H9 (cell line): ENCODE data around the gene AGBL4. TPM values are rescaled to one million over a fixed set of nuclear protein-coding genes. Genes with fewer than 3 reads are reported as not detected.

Source experiments
- DNase-seq: peaks from one replicate; pipeline ENCODE4 v3.0.0-alpha.2; 2017
- H2AFZ ChIP-seq: one replicate; pipeline ENCODE4 v1.6.1; 2013; ENCODE audit warnings: mild to moderate bottlenecking, low read length, control low read depth, moderate library complexity
- H2AK5ac ChIP-seq: 2 replicates; pipeline ENCODE4 v1.6.1; 2013; ENCODE audit warnings: low read length, control low read depth, mixed read lengths; ENCODE audit not compliant: insufficient read length
- H2BK120ac ChIP-seq: one replicate; pipeline ENCODE4 v1.6.1; 2013; ENCODE audit warnings: low read depth, mild to moderate bottlenecking, low read length, control low read depth, inconsistent platforms; ENCODE audit not compliant: poor library complexity, severe bottlenecking
- H2BK12ac ChIP-seq: 2 replicates; pipeline ENCODE4 v1.6.1; 2013; ENCODE audit warnings: low read length, control low read depth, mixed read lengths, low read depth; ENCODE audit not compliant: insufficient read length
- H2BK15ac ChIP-seq: 2 replicates; pipeline ENCODE4 v1.6.1; 2013; ENCODE audit warnings: low read depth, low read length, control low read depth
- H2BK20ac ChIP-seq: one replicate; pipeline ENCODE4 v1.6.1; 2013; ENCODE audit warnings: low read depth, mild to moderate bottlenecking, low read length, control low read depth, inconsistent platforms; ENCODE audit not compliant: poor library complexity, severe bottlenecking
- H2BK5ac ChIP-seq: 2 replicates; pipeline ENCODE4 v1.6.1; 2013; ENCODE audit warnings: low read length, control low read depth, mixed read lengths; ENCODE audit not compliant: insufficient read length
- H3K14ac ChIP-seq: 2 replicates; pipeline ENCODE4 v1.6.1; 2013; ENCODE audit warnings: low read length, control low read depth; ENCODE audit not compliant: insufficient read depth
- H3K18ac ChIP-seq: 2 replicates; pipeline ENCODE4 v1.6.1; 2013; ENCODE audit warnings: low read depth, mild to moderate bottlenecking, mixed read lengths, low read length, control low read depth; ENCODE audit not compliant: insufficient read length
- H3K23ac ChIP-seq: 2 replicates; pipeline ENCODE4 v1.6.1; 2013; ENCODE audit warnings: low read length, control low read depth, mixed read lengths, low read depth; ENCODE audit not compliant: insufficient read length
- H3K23me2 ChIP-seq: 2 replicates; pipeline ENCODE4 v1.6.1; 2013; ENCODE audit warnings: low read depth, mild to moderate bottlenecking, mixed read lengths, low read length, control low read depth; ENCODE audit not compliant: insufficient read length, poor library complexity, severe bottlenecking
- H3K27ac ChIP-seq: 2 replicates; pipeline ENCODE4 v1.5.1; 2013; ENCODE audit warnings: low read length, control low read depth, mixed read lengths, low read depth; ENCODE audit not compliant: insufficient read length
- H3K27me3 ChIP-seq: 2 replicates; pipeline ENCODE4 v1.6.1; 2013; ENCODE audit warnings: low read length, control low read depth, inconsistent platforms; ENCODE audit not compliant: insufficient read depth
- H3K4ac ChIP-seq: 2 replicates; pipeline ENCODE4 v1.6.1; 2013; ENCODE audit warnings: low read depth, mild to moderate bottlenecking, control low read depth, inconsistent platforms, low read length, moderate library complexity
- H3K4me1 ChIP-seq: 2 replicates; pipeline ENCODE4 v1.6.1; 2013; ENCODE audit warnings: low read length, control low read depth, inconsistent platforms; ENCODE audit not compliant: insufficient read depth
- H3K4me2 ChIP-seq: 2 replicates; pipeline ENCODE4 v1.6.1; 2013; ENCODE audit warnings: low read length, control low read depth, mixed read lengths; ENCODE audit not compliant: insufficient read length, insufficient read depth
- H3K56ac ChIP-seq: 2 replicates; pipeline ENCODE4 v1.6.1; 2013; ENCODE audit warnings: low read depth, mild to moderate bottlenecking, mixed read lengths, low read length, control low read depth; ENCODE audit not compliant: insufficient read length
- H3K79me1 ChIP-seq: 2 replicates; pipeline ENCODE4 v1.6.1; 2013; ENCODE audit warnings: low read depth, mild to moderate bottlenecking, moderate library complexity, low read length, control low read depth, inconsistent platforms; ENCODE audit not compliant: insufficient read depth, poor library complexity, severe bottlenecking
- H3K79me2 ChIP-seq: 2 replicates; pipeline ENCODE4 v1.6.1; 2013; ENCODE audit warnings: low read length, control low read depth, inconsistent platforms; ENCODE audit not compliant: insufficient read depth
- H3K9ac ChIP-seq: 2 replicates; pipeline ENCODE4 v1.6.1; 2013; ENCODE audit warnings: low read length, control low read depth, mixed read lengths; ENCODE audit not compliant: insufficient read length; ENCODE audit errors: extremely low read depth
- H3K9me3 ChIP-seq: one replicate; pipeline ENCODE4 v1.6.1; 2013; ENCODE audit warnings: low read depth, low read length, inconsistent platforms; ENCODE audit not compliant: control insufficient read depth
- H3T11ph ChIP-seq: one replicate; pipeline ENCODE4 v1.6.1; 2013; ENCODE audit warnings: mild to moderate bottlenecking, low read length, control low read depth, inconsistent platforms
- H4K20me1 ChIP-seq: one replicate; pipeline ENCODE4 v1.6.1; 2013; ENCODE audit not compliant: control insufficient read depth, insufficient read length, insufficient read depth
- H4K5ac ChIP-seq: 2 replicates; pipeline ENCODE4 v1.6.1; 2013; ENCODE audit warnings: low read depth, mild to moderate bottlenecking, mixed read lengths, low read length, control low read depth; ENCODE audit not compliant: insufficient read length
- H4K8ac ChIP-seq: replicated peaks from 2 replicates; pipeline ENCODE4 v1.6.1; 2013; ENCODE audit warnings: low read length, control low read depth, mixed read lengths, low read depth; ENCODE audit not compliant: insufficient read length
- H4K91ac ChIP-seq: 2 replicates; pipeline ENCODE4 v1.6.1; 2013; ENCODE audit warnings: low read depth, mild to moderate bottlenecking, moderate library complexity, mixed read lengths, low read length, control low read depth; ENCODE audit not compliant: insufficient read length
- H3K27ac Mint-ChIP-seq, 3 experiments: 2 replicates in 2 of 3; 3 replicates in 1 of 3; pipeline ENCODE4 v1.8.0; 2020 to 2021; ENCODE audit warnings: mixed read lengths in 3 of 3, mild to moderate bottlenecking in 1 of 3, moderate library complexity in 1 of 3
- H3K27me3 Mint-ChIP-seq: 2 replicates; pipeline ENCODE4 v1.8.0; 2021; ENCODE audit warnings: low read depth, mild to moderate bottlenecking, moderate library complexity, mixed read lengths
- H3K36me3 Mint-ChIP-seq, 3 experiments: 2 replicates in 2 of 3; 3 replicates in 1 of 3; pipeline ENCODE4 v1.8.0; 2020 to 2021; ENCODE audit warnings: low read depth in 3 of 3, mixed read lengths in 3 of 3; ENCODE audit not compliant: insufficient read depth in 1 of 3
- H3K4me1 Mint-ChIP-seq, 2 experiments: 2 replicates each; pipeline ENCODE4 v1.8.0; 2020; ENCODE audit warnings: mixed read lengths in 2 of 2
- H3K4me3 Mint-ChIP-seq, 2 experiments: 2 replicates in 1 of 2; 3 replicates in 1 of 2; pipeline ENCODE4 v1.8.0; 2020 to 2021; ENCODE audit warnings: mild to moderate bottlenecking in 2 of 2, mixed read lengths in 2 of 2, moderate library complexity in 1 of 2
- H3K9me3 Mint-ChIP-seq, 2 experiments: 2 replicates in 1 of 2; 3 replicates in 1 of 2; pipeline ENCODE4 v1.8.0; 2020; ENCODE audit warnings: mild to moderate bottlenecking in 2 of 2, mixed read lengths in 2 of 2, moderate library complexity in 1 of 2
- CTCF ChIP-seq: fragments of 200-600 bp; sonication (generic); conservative IDR thresholded peaks from 3 replicates; pipeline ENCODE4 v1.8.0; 2021; ENCODE audit warnings: antibody characterized with exemption, mild to moderate bottlenecking
- WGBS: extraction: QIAGEN DNeasy Blood & Tissue Kit; methylation state at CpG from one replicate; pipeline ENCODE4 v1.1.7; 2013; ENCODE audit warnings: missing lambda C conversion rate, low lambda C conversion rate, mixed read lengths; ENCODE audit not compliant: insufficient read length; ENCODE audit errors: extremely low coverage; 5-methylcytosine and 5-hydroxymethylcytosine counted together
- total RNA-seq: library from RNA; stranded (reverse); gene quantifications from 2 replicates; pipeline ENCODE4 v1.2.1, GENCODE V29; 2021

Gene AGBL4
- total RNA-seq, 1 experiment from 2014 or later: not detected

GRCh38 chr1:48725341-48726046, 1298.3 kb downstream of the AGBL4 start:
- Histone ChIP-seq H3K14ac (no peak overlapping the region), H3K23me2 (no peaks in the 10 kb centered on the region), H4K20me1 (no peaks in the 10 kb centered on the region), H3K27ac (no peak overlapping the region), H3K4ac (no peak overlapping the region), H2BK12ac (no peak overlapping the region), H3K27me3 (no peaks in the 10 kb centered on the region), H3T11ph (no peak overlapping the region), H2BK15ac (no peak overlapping the region), H4K91ac (no peak overlapping the region), H4K5ac (no peak overlapping the region), H3K79me1 (no peaks in the 10 kb centered on the region), H3K4me1 (no peaks in the 10 kb centered on the region), H3K9ac (no peak overlapping the region), H2BK20ac (no peak overlapping the region), H3K18ac (no peak overlapping the region), H2BK120ac (no peak overlapping the region), H3K4me2 (no peak overlapping the region), H4K8ac (no peak overlapping the region), H3K79me2 (0 out of 2 replicates have a peak, but pooled peaks cover 2% of the 10 kb centered on the region), H2BK5ac (no peak overlapping the region), H3K56ac (no peak overlapping the region), H2AK5ac (no peak overlapping the region), H3K9me3 (no peaks in the 10 kb centered on the region), H3K23ac (no peak overlapping the region), H2AFZ (no peak overlapping the region)
- no peaks in the 10 kb centered on the region for H3K4me1 Mint-ChIP-seq
- H3K4me3 Mint-ChIP-seq: no peak overlapping the region
- no peak overlapping the region for H3K27ac Mint-ChIP-seq
- WGBS: no CpG with 5 or more reads among the region's 5 CpGs
- no peak for DNase-seq
- H3K9me3 Mint-ChIP-seq: no peaks in the 10 kb centered on the region
- peaks cover 0 to 4% (median 1%) of the 10 kb centered on the region in 3 experiments; a peak in 2 of 7 replicates for H3K36me3 Mint-ChIP-seq
- TF ChIP-seq CTCF: no peak
- H3K27me3 Mint-ChIP-seq: no peaks in the 10 kb centered on the region; the same call in 1 of the 2 replicates
